ENCODE data around the gene GRM1.

The GRM1 gene

GRCh38 chr6:146336191-146336590, 307.3 kb downstream of the GRM1 start:
- no peak for DNase-seq

- no peak for DNase-seq
These were observed 308.5 kb downstream of the GRM1 start for GRCh38 chr6:146337376-146337775.

GRCh38 chr6:146339716-146340115, 310.9 kb downstream of the GRM1 start:
- no peak for DNase-seq

- DNase-seq = no peak
These were observed 312.8 kb downstream of the GRM1 start for GRCh38 chr6:146341493-146342230.

- no peak for DNase-seq
These were observed 316.7 kb downstream of the GRM1 start for GRCh38 chr6:146345598-146345997.

GRCh38 chr6:146347090-146347489, 318.2 kb downstream of the GRM1 start:
- no peak for DNase-seq

GRCh38 chr6:146347690-146348089, 318.8 kb downstream of the GRM1 start:
- DNase-seq = no peak

GRCh38 chr6:146351018-146351417, 322.2 kb downstream of the GRM1 start:
- no peak for DNase-seq

GRCh38 chr6:146352163-146352562, 323.3 kb downstream of the GRM1 start:
- no peak for DNase-seq

GRCh38 chr6:146354451-146354850, 325.6 kb downstream of the GRM1 start:
- DNase-seq = no peak

- no peak for DNase-seq
These were observed 326.7 kb downstream of the GRM1 start for GRCh38 chr6:146355521-146356100.

- DNase-seq = no peak
These were observed 328.9 kb downstream of the GRM1 start for GRCh38 chr6:146357578-146358430.

- DNase-seq = no peak
These were observed 329.7 kb downstream of the GRM1 start for GRCh38 chr6:146358431-146359046.

GRCh38 chr6:146359131-146359530, 330.3 kb downstream of the GRM1 start:
- DNase-seq = no peak

- DNase-seq = no peak
These were observed 332.5 kb downstream of the GRM1 start for GRCh38 chr6:146361128-146361924.

- no peak for DNase-seq
These were observed 335.2 kb downstream of the GRM1 start for GRCh38 chr6:146363838-146364607.

- DNase-seq = no peak
These were observed 336.1 kb downstream of the GRM1 start for GRCh38 chr6:146364816-146365594.

- DNase-seq = no peak
These were observed 338.2 kb downstream of the GRM1 start for GRCh38 chr6:146367061-146367460.

GRCh38 chr6:146369866-146370265, 341.0 kb downstream of the GRM1 start:
- DNase-seq = no peak

- no peak for DNase-seq
These were observed 352.6 kb downstream of the GRM1 start for GRCh38 chr6:146381486-146381885.
